A549 treated with Mapracorat at 1 μM for 4 hours (cell line): ENCODE data around the gene NANOG. TPM values are rescaled to one million over a fixed set of nuclear protein-coding genes. Genes with fewer than 3 reads are reported as not detected.

Experiments used
- total RNA-seq: library from RNA; stranded (reverse); fragments of 200-300 nt; extraction: Qiagen RNA extraction; gene quantifications from 5 replicates; pipeline ENCODE4 v1.2.3, GENCODE V29; 2022

Gene NANOG
- not detected in 5 replicates for total RNA-seq

GRCh38 chr12:7788884-7789528 lies at the start of gene NANOG:
Gene NANOG, plus strand, starts transcription at chr12:7789402. Its CDS starts 213 bp downstream, at chr12:7789615.

GRCh38 chr12:7747246-7747645 lies 42.0 kb upstream of the NANOG start, which contains the start of gene CLEC4C:
Gene CLEC4C, minus strand, starts transcription at chr12:7747375. Its CDS starts 27 bp downstream, at chr12:7747348.

Other genes starting within 250 kb of the NANOG start
- gene APOBEC1, start 123.5 kb upstream of the NANOG start, total RNA-seq: not detected in 5 replicates
- gene GDF3, start 93.6 kb upstream of the NANOG start, total RNA-seq: not detected in 5 replicates
- not detected in 5 replicates for gene DPPA3, start 78.0 kb upstream of the NANOG start, total RNA-seq
- gene CLEC4C, start 42.0 kb upstream of the NANOG start, total RNA-seq: not detected in 5 replicates
- gene NANOGNB, start 24.2 kb upstream of the NANOG start, total RNA-seq: not detected in 5 replicates
- 0.07 to 0.36 TPM (median 0.14 TPM) in 5 replicates for gene SLC2A14, start 83.5 kb downstream of the NANOG start, total RNA-seq
- 3.8 to 4.8 TPM (median 4.5 TPM) in 5 replicates for gene SLC2A3, start 146.8 kb downstream of the NANOG start, total RNA-seq
- 7.2 to 10.0 TPM (median 8.9 TPM) in 5 replicates for gene FOXJ2, start 243.3 kb downstream of the NANOG start, total RNA-seq